Omental fat pad (tissue), 4 donors: ENCODE measurements around the gene BLOC1S1. TPM values are rescaled to one million over a fixed set of nuclear protein-coding genes. Genes with fewer than 3 reads are reported as not detected.

Source experiments
- ATAC-seq: fragments of 150-250 bp; one replicate; pipeline ENCODE4 v1.9.1; 2016; ENCODE audit warnings: mild to moderate bottlenecking, moderate library complexity; ENCODE audit not compliant: low FRiP score
- DNase-seq: peaks from one replicate; pipeline ENCODE4 v3.0.0-alpha.2; 2019; ENCODE audit warnings: low spot score
- total RNA-seq, 4 donors: library from RNA; depleted of rRNA; stranded (reverse); fragments of >200 nt; gene quantifications; one replicate each; pipeline ENCODE4 v1.1.0, GENCODE V29; 2016
- TF ChIP-seq, protein P1 (sequence below), 3 donors: fragments of 450-650 bp; IDR thresholded peaks; one replicate each; pipeline ENCODE4 v1.5.1; 2016 to 2017; ENCODE audit warnings: antibody characterized with exemption in 3 of 3, mild to moderate bottlenecking in 3 of 3, moderate library complexity in 2 of 3

BLOC1S1 gene
- total RNA-seq, 4 donors from 2014 or later, result 168 to 247 (median 213) TPM

DNA sequence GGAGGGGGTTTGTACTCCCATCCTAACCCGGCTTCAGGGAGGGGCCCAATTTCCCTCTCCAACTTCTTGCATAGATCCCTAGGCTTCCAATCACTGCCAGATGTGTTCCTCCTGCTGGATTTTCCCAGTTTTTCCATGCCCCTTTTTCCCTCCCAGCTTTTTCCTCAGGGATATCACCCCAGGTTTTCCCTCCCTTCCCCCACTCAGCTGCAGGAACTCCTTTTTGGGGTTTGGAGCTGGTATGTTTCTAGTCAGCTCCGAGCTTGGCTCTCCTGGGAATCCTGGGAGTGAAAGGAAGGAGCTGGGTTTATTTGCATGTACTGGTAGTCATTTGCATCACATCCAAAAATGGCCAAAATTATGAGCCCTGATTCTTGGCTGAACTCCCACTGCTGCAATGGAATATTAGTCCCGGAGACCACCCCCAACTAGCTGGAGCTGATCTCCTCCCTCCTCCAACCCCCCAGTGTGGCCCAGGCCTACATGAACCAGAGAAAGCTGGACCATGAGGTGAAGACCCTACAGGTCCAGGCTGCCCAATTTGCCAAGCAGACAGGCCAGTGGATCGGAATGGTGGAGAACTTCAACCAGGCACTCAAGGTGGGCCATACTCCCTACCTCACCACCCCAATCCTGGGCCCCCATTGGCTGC, 2.9 kb downstream of the BLOC1S1 start:
- ATAC-seq (no peak), DNase-seq (no peak)
- TF ChIP-seq, protein P1, sequence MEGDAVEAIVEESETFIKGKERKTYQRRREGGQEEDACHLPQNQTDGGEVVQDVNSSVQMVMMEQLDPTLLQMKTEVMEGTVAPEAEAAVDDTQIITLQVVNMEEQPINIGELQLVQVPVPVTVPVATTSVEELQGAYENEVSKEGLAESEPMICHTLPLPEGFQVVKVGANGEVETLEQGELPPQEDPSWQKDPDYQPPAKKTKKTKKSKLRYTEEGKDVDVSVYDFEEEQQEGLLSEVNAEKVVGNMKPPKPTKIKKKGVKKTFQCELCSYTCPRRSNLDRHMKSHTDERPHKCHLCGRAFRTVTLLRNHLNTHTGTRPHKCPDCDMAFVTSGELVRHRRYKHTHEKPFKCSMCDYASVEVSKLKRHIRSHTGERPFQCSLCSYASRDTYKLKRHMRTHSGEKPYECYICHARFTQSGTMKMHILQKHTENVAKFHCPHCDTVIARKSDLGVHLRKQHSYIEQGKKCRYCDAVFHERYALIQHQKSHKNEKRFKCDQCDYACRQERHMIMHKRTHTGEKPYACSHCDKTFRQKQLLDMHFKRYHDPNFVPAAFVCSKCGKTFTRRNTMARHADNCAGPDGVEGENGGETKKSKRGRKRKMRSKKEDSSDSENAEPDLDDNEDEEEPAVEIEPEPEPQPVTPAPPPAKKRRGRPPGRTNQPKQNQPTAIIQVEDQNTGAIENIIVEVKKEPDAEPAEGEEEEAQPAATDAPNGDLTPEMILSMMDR (IDR thresholded peaks at IDR 0.05), result no peak

GRCh38 chr12:55719371-55719770, 3.5 kb downstream of the BLOC1S1 start:
- TF ChIP-seq, protein P1 (IDR thresholded peaks at IDR 0.05), result no peak
- ATAC-seq (no peak), DNase-seq (no peak)

- ATAC-seq, result peak; percentile 58
- TF ChIP-seq, protein P1 (IDR thresholded peaks at IDR 0.05), result no peak
- no peak for DNase-seq
Observed at GRCh38 chr12:55720071-55720564, 4.3 kb downstream of the BLOC1S1 start, which contains the start of gene RDH5. TSS of gene RDH5 (plus strand) at chr12:55720393. CDS start at chr12:55721185, 792 bp downstream.

DNA sequence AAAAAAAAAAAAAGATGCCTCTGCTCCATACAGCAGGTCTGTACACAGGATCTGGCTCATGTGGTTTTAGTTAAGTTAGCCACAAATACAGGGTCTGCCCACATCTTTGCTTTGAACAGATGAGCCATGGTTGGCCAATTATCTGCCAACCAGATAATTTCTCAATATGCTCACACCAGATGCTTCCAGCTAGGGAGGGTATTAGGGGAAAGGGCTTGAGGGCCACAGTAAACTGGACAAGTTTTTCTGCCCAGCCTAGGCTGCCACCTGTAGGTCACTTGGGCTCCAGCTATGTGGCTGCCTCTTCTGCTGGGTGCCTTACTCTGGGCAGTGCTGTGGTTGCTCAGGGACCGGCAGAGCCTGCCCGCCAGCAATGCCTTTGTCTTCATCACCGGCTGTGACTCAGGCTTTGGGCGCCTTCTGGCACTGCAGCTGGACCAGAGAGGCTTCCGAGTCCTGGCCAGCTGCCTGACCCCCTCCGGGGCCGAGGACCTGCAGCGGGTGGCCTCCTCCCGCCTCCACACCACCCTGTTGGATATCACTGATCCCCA, 5.1 kb downstream of the BLOC1S1 start:
- TF ChIP-seq, protein P1 (IDR thresholded peaks at IDR 0.05), result no peak
- peak; percentile 44 for ATAC-seq
- no peak for DNase-seq

GRCh38 chr12:55721601-55722213, 5.9 kb downstream of the BLOC1S1 start:
- ATAC-seq (no peak), DNase-seq (no peak)
- TF ChIP-seq, protein P1 (IDR thresholded peaks at IDR 0.05), result no peak

DNA sequence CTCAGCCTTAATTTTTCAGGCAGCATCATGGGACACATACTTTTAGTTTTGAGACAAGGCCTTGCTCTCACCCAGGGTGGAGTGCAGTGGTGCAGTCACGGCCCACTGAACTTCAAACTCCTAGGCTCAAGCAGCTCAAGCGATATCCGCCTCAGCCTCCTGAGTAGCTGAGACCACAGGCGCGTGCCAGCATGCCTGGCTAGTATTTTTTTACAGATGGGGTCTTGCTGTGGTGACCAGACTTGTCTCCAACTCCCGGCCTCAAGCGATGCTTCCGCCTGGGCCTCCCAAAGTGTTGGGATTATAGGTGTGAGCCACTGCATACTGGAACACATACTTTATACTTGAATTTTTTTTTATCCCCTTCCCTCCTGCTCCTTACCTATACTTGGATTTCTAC, 7.1 kb downstream of the BLOC1S1 start:
- DNase-seq, result no peak

More for the DNA sequence above, 7.1 kb downstream of the BLOC1S1 start:
- TF ChIP-seq, protein P1 (IDR thresholded peaks at IDR 0.05), result no peak
- ATAC-seq, result no peak
